ENCODE results near the gene STXBP5.

Gene STXBP5

GRCh38 chr6:147437615-147438014 is 233.4 kb downstream of the STXBP5 start:
- no peak for DNase-seq (ENCODE audit: low read depth)

- no peak for DNase-seq (ENCODE audit: low read depth)
These were observed 234.7 kb downstream of the STXBP5 start for GRCh38 chr6:147438758-147439528.

Data from fibroblast of the conjunctiva (primary cell).